Uterus (tissue), 2 donors: Measurements from ENCODE around the gene MALAT1.

Source experiments
- POLR2A ChIP-seq, 2 donors: fragments of 450-650 bp; IDR thresholded peaks; one replicate each; pipeline ENCODE4 v1.6.1; 2016; ENCODE audit warnings: antibody characterized with exemption in 2 of 2, mild to moderate bottlenecking in 1 of 2, moderate library complexity in 1 of 2
- TF ChIP-seq, protein P1 (sequence below), 4 experiments: fragments of 200-600 bp in 2 of 4; fragments of 450-650 bp in 2 of 4; sonication (generic) in 2 of 4; IDR thresholded peaks; one replicate each; pipeline ENCODE4 v1.5.1; 2016 to 2019; ENCODE audit warnings: antibody characterized with exemption in 4 of 4, mild to moderate bottlenecking in 2 of 4, moderate library complexity in 1 of 4

GRCh38 chr11:65493367-65494176 is 5.3 kb upstream of the MALAT1 start:
- TF ChIP-seq POLR2A (IDR thresholded peaks at IDR 0.05), result peak; percentile 36 to 49
- TF ChIP-seq, protein P1, sequence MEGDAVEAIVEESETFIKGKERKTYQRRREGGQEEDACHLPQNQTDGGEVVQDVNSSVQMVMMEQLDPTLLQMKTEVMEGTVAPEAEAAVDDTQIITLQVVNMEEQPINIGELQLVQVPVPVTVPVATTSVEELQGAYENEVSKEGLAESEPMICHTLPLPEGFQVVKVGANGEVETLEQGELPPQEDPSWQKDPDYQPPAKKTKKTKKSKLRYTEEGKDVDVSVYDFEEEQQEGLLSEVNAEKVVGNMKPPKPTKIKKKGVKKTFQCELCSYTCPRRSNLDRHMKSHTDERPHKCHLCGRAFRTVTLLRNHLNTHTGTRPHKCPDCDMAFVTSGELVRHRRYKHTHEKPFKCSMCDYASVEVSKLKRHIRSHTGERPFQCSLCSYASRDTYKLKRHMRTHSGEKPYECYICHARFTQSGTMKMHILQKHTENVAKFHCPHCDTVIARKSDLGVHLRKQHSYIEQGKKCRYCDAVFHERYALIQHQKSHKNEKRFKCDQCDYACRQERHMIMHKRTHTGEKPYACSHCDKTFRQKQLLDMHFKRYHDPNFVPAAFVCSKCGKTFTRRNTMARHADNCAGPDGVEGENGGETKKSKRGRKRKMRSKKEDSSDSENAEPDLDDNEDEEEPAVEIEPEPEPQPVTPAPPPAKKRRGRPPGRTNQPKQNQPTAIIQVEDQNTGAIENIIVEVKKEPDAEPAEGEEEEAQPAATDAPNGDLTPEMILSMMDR (IDR thresholded peaks at IDR 0.05), result no peak
